PFSK-1 (cell line): Measurements from ENCODE around the gene DHRS12.

Experiments used
- FOXP2 ChIP-seq: optimal IDR thresholded peaks from 2 replicates; pipeline ENCODE3; 2011; ENCODE audit warnings: borderline replicate concordance, control low read depth, inconsistent platforms; ENCODE audit not compliant: insufficient read depth; ENCODE audit errors: extremely low read length, extremely low read depth
- POLR2AphosphoS5 ChIP-seq: IDR thresholded peaks from 2 replicates; pipeline ENCODE4 v1.6.1; 2012; ENCODE audit warnings: low read depth, mild to moderate bottlenecking, control low read depth, low read length, moderate library complexity
- REST ChIP-seq, 2 experiments: IDR thresholded peaks; 2 replicates each; pipeline versions ENCODE4 v1.6.1 to v1.8.0; 2011 to 2012; ENCODE audit warnings: low read depth in 2 of 2, low read length in 2 of 2, control low read depth in 1 of 2, inconsistent platforms in 1 of 2, mild to moderate bottlenecking in 1 of 2, moderate library complexity in 1 of 2; ENCODE audit not compliant: insufficient read depth in 1 of 2
- SIN3A ChIP-seq: IDR thresholded peaks from 2 replicates; pipeline ENCODE4 v1.6.1; 2012; ENCODE audit warnings: mild to moderate bottlenecking, low read length, moderate library complexity, borderline replicate concordance; ENCODE audit not compliant: insufficient read depth
- TAF1 ChIP-seq: IDR thresholded peaks from 2 replicates; pipeline ENCODE4 v1.6.1; 2012; ENCODE audit warnings: low read length, control low read depth, borderline replicate concordance; ENCODE audit not compliant: insufficient read depth

Gene DHRS12

GRCh38 chr13:51818781-51819511 lies 15.0 kb upstream of the DHRS12 start:
- no peak for TF ChIP-seq POLR2AphosphoS5
- TF ChIP-seq FOXP2 = no peak
- TF ChIP-seq REST (IDR thresholded peaks at IDR 0.05; ENCODE audit: insufficient read depth in 1 of 2, low read depth in 2 of 2, low read length in 2 of 2) = no peak
- TF ChIP-seq SIN3A = no peak
- no peak for TF ChIP-seq TAF1

- no peak for TF ChIP-seq FOXP2
- TF ChIP-seq REST (IDR thresholded peaks at IDR 0.05; ENCODE audit: insufficient read depth in 1 of 2, low read depth in 2 of 2, low read length in 2 of 2) = no peak
- TF ChIP-seq SIN3A = no peak
- no peak for TF ChIP-seq TAF1
Observed at GRCh38 chr13:51818276-51818675, 14.3 kb upstream of the DHRS12 start.

- no peak for TF ChIP-seq TAF1
- TF ChIP-seq REST (IDR thresholded peaks at IDR 0.05; ENCODE audit: insufficient read depth in 1 of 2, low read depth in 2 of 2, low read length in 2 of 2) = no peak
- TF ChIP-seq POLR2AphosphoS5 = no peak
- TF ChIP-seq SIN3A = no peak
- no peak for TF ChIP-seq FOXP2
Observed at GRCh38 chr13:51817717-51818116, 13.8 kb upstream of the DHRS12 start.

GRCh38 chr13:51816604-51817249 lies 12.8 kb upstream of the DHRS12 start:
- TF ChIP-seq POLR2AphosphoS5 = no peak
- TF ChIP-seq TAF1 = no peak
- TF ChIP-seq SIN3A = no peak
- TF ChIP-seq REST (IDR thresholded peaks at IDR 0.05; ENCODE audit: insufficient read depth in 1 of 2, low read depth in 2 of 2, low read length in 2 of 2) = no peak
- TF ChIP-seq FOXP2 = no peak

- TF ChIP-seq REST (IDR thresholded peaks at IDR 0.05; ENCODE audit: insufficient read depth in 1 of 2, low read depth in 2 of 2, low read length in 2 of 2) (no peak), TAF1 (no peak), FOXP2 (no peak), SIN3A (no peak), POLR2AphosphoS5 (no peak)
Observed at GRCh38 chr13:51815848-51816247, 11.9 kb upstream of the DHRS12 start.
